ENCODE results near the gene WWOX. TPM values are rescaled to one million over a fixed set of nuclear protein-coding genes. Genes with fewer than 3 reads are reported as not detected.

Gene WWOX
- total and polyA plus RNA-seq, 7 donors = 7.1 to 46.8 (median 16.1) TPM

GRCh38 chr16:78289373-78289772 lies 189.9 kb downstream of the WWOX start:
- intact Hi-C loops (cut with DNase I) = no loop called here
- DNase-seq = no peak
- H3K9me3 ChIP-seq = no peaks in the 10 kb centered on the region
- no peak overlapping the region for H3K27ac ChIP-seq
- H3K4me3 ChIP-seq = no peak overlapping the region
- no peak for TF ChIP-seq CTCF (IDR thresholded peaks at IDR 0.05)
- no peak for TF ChIP-seq POLR2AphosphoS5 (IDR thresholded peaks at IDR 0.05)
- no peak for TF ChIP-seq EP300 (IDR thresholded peaks at IDR 0.05)
- TF ChIP-seq POLR2A (IDR thresholded peaks at IDR 0.05) = no peak
- 63 to 86% methylated on average over 3 of the region's 3 CpGs for WGBS, 2 donors
- no peaks in the 10 kb centered on the region for H3K27me3 ChIP-seq
- no peaks in the 10 kb centered on the region for H3K36me3 ChIP-seq
- H3K4me1 ChIP-seq = peaks cover 0 to 11% (median 5%) of the 10 kb centered on the region in 4 donors

GRCh38 chr16:78289844-78290277 lies 190.4 kb downstream of the WWOX start:
- intact Hi-C loops (cut with DNase I) = no loop called here
- no peaks in the 10 kb centered on the region for H3K9me3 ChIP-seq
- H3K27me3 ChIP-seq = no peaks in the 10 kb centered on the region
- no peak for TF ChIP-seq CTCF (IDR thresholded peaks at IDR 0.05)
- TF ChIP-seq POLR2AphosphoS5 (IDR thresholded peaks at IDR 0.05) = no peak
- no peak for TF ChIP-seq EP300 (IDR thresholded peaks at IDR 0.05)
- TF ChIP-seq POLR2A (IDR thresholded peaks at IDR 0.05) = no peak
- H3K27ac ChIP-seq = no peak overlapping the region
- no peak overlapping the region for H3K4me3 ChIP-seq
- H3K36me3 ChIP-seq = no peaks in the 10 kb centered on the region
- 73 to 87% methylated on average over 7 of the region's 7 CpGs for WGBS, 2 donors
- no peak for DNase-seq
- peaks cover 0 to 11% (median 5%) of the 10 kb centered on the region in 4 donors for H3K4me1 ChIP-seq

- intact Hi-C loops (cut with DNase I) = no loop called here
- no peaks in the 10 kb centered on the region for H3K9me3 ChIP-seq
- TF ChIP-seq POLR2AphosphoS5 (IDR thresholded peaks at IDR 0.05) = no peak
- H3K27me3 ChIP-seq = no peaks in the 10 kb centered on the region
- H3K4me3 ChIP-seq = no peak overlapping the region
- no peak for DNase-seq
- no peaks in the 10 kb centered on the region for H3K36me3 ChIP-seq
- WGBS, 2 donors = 77 to 89% methylated on average over 6 of the region's 6 CpGs
- peaks cover 0 to 11% (median 5%) of the 10 kb centered on the region in 4 donors for H3K4me1 ChIP-seq
- no peak overlapping the region for H3K27ac ChIP-seq
Observed at GRCh38 chr16:78290395-78290794, 190.9 kb downstream of the WWOX start.

- intact Hi-C loops (cut with DNase I) = no loop called here
- Histone ChIP-seq H3K9me3 (no peaks in the 10 kb centered on the region), H3K27me3 (no peaks in the 10 kb centered on the region), H3K36me3 (no peaks in the 10 kb centered on the region), H3K27ac (no peak overlapping the region), H3K4me3 (no peak overlapping the region), H3K4me1 (peaks cover 0 to 11% (median 5%) of the 10 kb centered on the region in 4 donors)
- WGBS, 2 donors = 75 to 81% methylated on average over 12 of the region's 12 CpGs
- no peak for DNase-seq
- TF ChIP-seq POLR2AphosphoS5 (IDR thresholded peaks at IDR 0.05) (no peak), EP300 (IDR thresholded peaks at IDR 0.05) (no peak), CTCF (IDR thresholded peaks at IDR 0.05) (no peak), POLR2A (IDR thresholded peaks at IDR 0.05) (no peak)
Observed at GRCh38 chr16:78290872-78291591, 191.6 kb downstream of the WWOX start.

GRCh38 chr16:78291604-78292003 lies 192.2 kb downstream of the WWOX start:
- 80 to 81% methylated on average over 5 of the region's 5 CpGs for WGBS, 2 donors
- no peaks in the 10 kb centered on the region for H3K27me3 ChIP-seq
- TF ChIP-seq POLR2AphosphoS5 (IDR thresholded peaks at IDR 0.05) = no peak
- TF ChIP-seq EP300 (IDR thresholded peaks at IDR 0.05) = no peak
- TF ChIP-seq CTCF (IDR thresholded peaks at IDR 0.05) = no peak
- TF ChIP-seq POLR2A (IDR thresholded peaks at IDR 0.05) = no peak
- peaks cover 0 to 11% (median 5%) of the 10 kb centered on the region in 4 donors for H3K4me1 ChIP-seq
- intact Hi-C loops (cut with DNase I) = no loop called here
- H3K36me3 ChIP-seq = no peaks in the 10 kb centered on the region
- no peak overlapping the region for H3K27ac ChIP-seq
- no peak overlapping the region for H3K4me3 ChIP-seq
- no peaks in the 10 kb centered on the region for H3K9me3 ChIP-seq
- no peak for DNase-seq
